Activated CD8-positive, alpha-beta memory T cell treated with anti-CD3 and anti-CD28 coated beads for 36 hours (primary cell): Measurements from ENCODE around the gene TEX48. TPM values are rescaled to one million over a fixed set of nuclear protein-coding genes. Genes with fewer than 3 reads are reported as not detected.

Source experiments
- CTCF ChIA-PET: fragments of 350-600 bp; sonication (Branson Sonifier 250); formaldehyde crosslinking; loops from one replicate; lab custom pipeline; 2021; ENCODE audit warnings: antibody characterized with exemption; lab: Charles Lee
- POLR2A ChIA-PET: fragments of 350-600 bp; sonication (Branson Sonifier 250); formaldehyde crosslinking; loops from one replicate; lab custom pipeline; 2021; ENCODE audit warnings: antibody characterized with exemption; lab: Charles Lee
- total RNA-seq, 2 experiments: library from RNA; stranded (reverse); gene quantifications; one replicate each; pipeline ENCODE4 v1.2.3, GENCODE V29; 2021

TEX48 gene
- total RNA-seq, 2 experiments from 2014 or later, result 0.69 TPM; not detected in 1

DNA sequence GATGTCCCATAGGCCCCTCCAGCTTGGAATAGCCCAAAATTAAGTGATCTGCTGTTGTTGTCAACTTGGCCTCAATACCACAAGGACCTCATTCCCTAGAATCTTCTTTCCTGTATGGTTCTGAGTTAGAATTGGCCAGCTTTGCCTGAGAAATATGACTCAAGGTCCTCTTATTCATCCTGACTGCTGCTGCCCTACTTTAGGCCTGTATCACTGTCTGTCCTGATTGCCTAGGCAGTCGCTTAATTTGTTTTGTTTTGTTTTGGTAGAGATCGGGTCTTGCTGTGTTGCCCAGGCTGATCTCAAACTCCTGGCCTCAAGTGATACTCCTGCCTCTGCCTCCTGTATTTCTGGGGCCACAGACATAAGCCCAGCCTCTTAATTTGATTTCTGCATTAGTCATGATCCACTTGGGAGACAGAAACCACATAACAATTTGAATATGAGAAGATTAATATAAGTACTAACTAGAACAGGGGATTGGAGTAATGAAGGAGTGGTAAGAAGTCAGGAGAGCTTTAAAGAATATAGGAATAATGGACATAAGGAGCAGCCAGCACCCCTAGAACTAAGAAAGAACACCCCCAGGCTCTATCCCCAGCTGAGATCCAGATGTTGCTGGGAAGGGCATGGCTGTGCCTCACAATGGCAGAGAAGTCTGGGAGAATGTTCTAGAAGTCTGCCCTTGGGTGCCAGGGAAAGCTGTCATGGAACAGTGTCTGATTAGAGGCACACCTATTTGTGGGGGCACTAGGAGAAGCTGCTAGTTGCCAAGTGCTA is 29.0 kb downstream of the TEX48 start:
- ChIA-PET CTCF (interaction anchor here (0.6 to 5.2 kb wide), 23 partner anchors 9 to 988 kb away, joined by 3 to 90 read pairs (median 4); partner anchors contain the start of gene ATP6V1G1), POLR2A (interaction anchor here (1.1 to 1.3 kb wide), 2 partner anchors 41 to 60 kb away, joined by 3 to 4 read pairs; no protein-coding TSS in a partner anchor)

DNA sequence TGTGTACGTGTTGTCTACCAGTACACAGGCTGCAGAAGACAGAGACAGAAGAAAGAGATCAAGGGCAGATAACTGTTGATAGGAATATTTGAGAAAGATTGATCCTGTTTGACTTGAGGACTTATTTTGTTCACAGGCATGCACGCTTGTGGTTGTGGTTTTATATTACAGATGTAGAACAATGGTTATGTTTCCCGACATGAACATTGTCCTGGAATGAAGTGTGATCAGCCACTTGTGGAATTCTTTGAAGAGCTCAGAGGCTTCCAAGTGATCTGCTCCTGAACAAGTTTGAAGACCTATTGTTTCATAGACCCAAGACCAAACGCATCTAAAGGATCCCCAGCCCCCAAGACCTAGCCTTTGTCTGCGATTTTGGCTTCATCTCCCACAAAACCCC is 38.1 kb downstream of the TEX48 start:
- CTCF ChIA-PET, result interaction anchor here (2.3 kb wide), 1 partner anchor 9 kb away, joined by 9 read pairs; no protein-coding TSS in a partner anchor
- POLR2A ChIA-PET, result no interaction called here

DNA sequence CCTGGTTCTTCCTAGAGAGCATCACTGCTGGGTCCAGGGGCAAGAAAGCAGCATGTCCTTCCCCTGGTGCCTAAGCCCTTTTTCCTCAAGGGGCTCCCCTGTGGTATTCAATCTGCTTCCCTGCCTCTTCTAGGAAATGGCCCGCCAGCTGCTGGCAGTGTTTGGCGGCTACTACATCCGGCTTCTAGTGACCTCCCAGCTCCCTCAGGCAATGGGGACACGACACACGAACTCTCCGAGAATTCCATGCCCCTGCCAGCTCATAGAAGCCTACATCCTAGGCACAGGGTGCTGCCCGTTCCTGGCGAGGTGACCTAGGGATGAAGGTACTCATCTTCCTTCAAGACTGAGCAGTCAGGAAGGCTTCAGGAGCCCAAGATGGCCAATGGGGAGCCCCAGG is 39.0 kb downstream of the TEX48 start:
- CTCF ChIA-PET, result interaction anchor here (2.3 kb wide), 1 partner anchor 10 kb away, joined by 9 read pairs; no protein-coding TSS in a partner anchor
- POLR2A ChIA-PET, result no interaction called here

DNA sequence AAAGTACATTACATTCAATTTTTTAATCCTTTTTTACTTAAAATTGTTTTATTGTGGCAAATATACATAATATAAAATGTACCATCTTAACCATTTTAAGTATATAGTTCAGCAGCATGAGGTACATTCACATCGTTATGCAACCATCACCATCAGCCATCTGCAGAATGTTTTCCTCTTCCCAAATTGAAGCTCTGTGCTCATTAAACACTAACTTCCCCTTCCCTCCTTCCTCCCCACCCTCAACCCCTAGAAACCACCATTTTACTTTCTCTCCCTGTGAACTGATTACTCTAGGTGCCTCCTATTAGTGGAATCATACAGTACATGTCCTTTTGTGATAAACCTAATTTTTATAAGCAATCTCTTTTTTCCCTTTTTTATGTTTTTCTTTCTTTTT is 40.0 kb downstream of the TEX48 start:
- ChIA-PET POLR2A (no interaction called here), CTCF (no interaction called here)

DNA sequence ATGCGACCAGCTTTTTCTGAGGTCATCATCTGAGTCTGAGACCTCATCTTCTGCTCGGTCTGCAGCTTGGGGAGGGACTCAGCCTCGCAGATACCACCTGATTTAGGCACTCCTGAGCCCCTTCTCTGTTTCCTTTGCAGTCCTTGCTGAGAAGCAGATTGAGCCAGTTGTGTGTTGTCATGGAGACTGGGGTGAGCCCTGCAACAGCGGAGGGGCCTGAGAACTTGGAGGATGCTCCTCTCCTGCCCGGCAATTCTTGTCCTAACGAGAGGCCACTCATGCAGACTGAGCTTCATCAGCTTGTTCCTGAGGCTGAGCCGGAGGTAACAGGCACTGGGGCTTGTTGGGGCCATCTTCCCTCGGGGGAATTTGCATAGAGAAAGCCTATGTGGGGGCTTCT is 43.6 kb downstream of the TEX48 start:
- ChIA-PET POLR2A (no interaction called here), CTCF (no interaction called here)

DNA sequence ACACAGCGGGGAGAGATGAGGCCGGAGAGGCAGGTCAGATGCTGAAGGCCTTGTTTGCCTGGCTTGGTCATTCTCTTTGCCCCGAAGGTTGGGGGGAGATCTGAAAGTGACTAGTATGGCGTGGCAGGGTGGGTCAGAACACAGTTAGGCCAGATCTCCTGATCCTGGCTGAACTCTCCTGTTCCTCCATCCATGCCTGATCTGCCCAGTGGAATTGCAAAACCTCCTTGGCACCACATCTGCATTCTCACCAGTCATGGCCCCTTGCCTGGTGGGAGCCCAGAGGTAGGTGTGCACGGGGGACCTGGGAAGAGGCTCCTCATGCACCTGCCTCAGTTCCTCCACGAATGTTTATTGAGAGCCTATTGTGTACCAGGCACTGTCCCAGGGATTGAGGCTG is 47.6 kb downstream of the TEX48 start:
- ChIA-PET CTCF (no interaction called here), POLR2A (no interaction called here)

DNA sequence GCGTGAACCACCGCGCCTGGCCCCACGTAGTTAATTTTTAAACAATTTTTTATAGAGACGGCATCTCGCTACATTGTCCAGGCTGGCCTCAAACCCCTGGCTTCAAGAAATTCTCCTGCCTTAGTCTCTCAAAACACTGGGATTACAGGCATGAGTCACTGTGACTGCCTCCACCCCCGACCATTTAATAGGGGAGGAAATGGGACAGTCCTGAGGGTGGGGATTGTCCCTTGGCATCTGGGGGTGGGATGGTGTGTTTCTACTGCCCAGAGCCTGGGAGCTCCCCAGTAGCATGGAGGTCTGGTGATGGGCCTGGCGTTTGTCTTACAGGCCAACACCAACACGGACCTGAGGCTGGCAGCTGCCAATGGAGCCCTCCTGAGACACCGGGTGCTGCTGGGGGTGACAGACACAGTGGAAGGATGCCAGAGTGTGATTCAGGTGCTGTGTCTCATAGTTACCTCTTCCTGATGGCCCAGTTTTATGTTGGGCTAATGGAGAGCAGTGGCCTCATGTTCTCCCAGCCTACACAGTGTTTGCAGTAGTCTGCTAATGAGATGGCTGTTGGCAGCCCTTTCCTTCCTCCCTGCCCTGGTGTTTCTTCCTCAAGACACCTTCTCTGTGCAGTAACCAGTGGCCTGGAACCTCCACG is 48.4 kb downstream of the TEX48 start:
- ChIA-PET CTCF (no interaction called here), POLR2A (no interaction called here)

DNA sequence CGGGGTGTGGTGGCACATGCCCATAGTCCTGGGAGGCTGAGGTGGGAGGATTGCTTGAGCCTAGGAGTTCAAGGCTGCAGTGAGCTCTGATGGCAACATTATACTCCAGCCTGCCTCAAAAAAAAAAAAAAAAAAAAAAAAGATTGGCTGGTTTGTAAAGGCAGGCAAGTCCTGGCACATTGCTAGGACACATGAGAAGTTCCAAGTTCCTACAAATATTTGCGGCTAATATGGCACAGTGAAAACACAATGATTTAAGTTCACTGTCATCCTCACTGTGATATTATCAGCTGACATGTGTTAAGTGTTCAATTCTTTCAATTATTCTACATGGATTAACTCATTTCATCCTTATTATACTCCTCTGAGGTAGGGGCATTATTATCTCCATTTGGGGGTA is 50.8 kb downstream of the TEX48 start:
- CTCF ChIA-PET, result interaction anchor here (0.7 kb wide), 1 partner anchor 216 kb away, joined by 4 read pairs; no protein-coding TSS in a partner anchor

DNA sequence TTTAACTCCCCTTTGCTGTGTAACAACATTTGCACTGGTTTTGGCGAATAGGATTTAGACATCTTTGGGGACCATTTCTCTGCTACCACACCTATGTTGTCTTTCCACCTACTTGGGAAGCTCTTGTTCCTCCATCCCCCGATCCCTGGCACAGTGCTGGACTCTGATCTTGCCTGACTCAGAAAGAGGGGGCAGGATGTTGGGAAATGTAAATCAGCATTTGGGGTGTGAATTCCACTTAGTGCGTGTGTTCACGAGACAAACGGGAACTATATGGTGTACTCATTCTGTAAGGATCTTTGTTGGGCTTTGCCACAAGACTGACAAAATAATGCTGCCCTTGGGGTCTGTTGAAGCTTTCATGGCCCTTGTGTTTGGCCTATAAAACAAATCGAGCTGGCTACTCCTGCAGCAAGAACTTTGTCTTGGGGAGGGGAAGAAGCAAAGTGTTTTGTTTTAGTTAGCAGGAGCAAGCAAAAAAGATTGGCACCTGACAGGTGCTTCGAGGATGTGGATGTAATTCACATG is 52.4 kb downstream of the TEX48 start:
- POLR2A ChIA-PET, result no interaction called here
- CTCF ChIA-PET, result no interaction called here

More for the DNA sequence above, 50.8 kb downstream of the TEX48 start:
- POLR2A ChIA-PET, result no interaction called here

DNA sequence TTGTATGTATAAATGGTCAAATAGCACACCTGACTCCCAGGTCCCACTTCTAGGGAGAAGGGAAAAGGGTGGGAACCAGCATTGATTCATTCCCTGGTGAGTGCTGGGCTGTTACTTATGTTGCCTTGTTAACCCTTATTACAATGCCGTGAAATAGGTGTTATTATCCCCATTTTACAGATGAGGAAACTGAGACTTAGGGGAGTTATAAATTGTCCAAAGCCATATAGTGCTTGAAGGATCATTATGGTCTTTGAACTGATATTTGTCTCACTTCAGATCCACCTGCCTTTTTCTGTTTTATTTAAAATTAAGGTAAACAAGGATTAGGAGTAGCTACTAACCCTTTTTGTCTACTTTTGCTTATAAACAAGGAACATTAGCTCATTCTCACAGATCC is 54.4 kb downstream of the TEX48 start:
- ChIA-PET POLR2A (no interaction called here), CTCF (interaction anchor here (1.2 kb wide), 1 partner anchor 11 kb away, joined by 5 read pairs; no protein-coding TSS in a partner anchor)

DNA sequence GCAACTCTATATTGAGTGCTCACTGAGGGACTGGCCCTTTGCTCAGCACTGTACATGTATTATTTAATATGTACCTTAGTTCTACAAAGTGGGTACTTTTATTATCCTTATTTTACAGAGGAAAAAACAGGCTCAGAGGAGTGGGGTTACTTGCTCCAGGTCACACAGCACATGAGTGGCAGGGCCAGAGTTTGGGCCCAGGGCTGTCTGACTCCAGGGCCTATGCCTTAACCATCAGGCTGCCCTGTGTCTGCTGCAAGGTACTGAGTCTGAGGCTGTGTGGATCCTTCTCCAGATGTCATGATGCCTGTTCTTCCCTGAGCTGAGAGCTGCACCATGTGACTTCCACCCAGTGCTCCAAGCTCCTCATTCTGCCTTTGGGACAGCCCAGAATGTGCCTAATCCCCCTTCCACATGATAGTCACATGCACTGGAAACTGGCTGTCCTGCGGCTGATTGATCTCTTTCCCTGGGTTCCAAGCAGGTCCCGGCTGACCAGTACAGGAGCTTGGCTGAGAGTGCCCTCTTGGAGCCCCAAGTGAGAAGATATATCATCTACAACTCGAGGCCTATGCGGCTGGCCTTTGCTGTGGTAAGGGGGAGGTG is 55.5 kb downstream of the TEX48 start:
- ChIA-PET CTCF (interaction anchor here (1.0 to 1.2 kb wide), 2 partner anchors 10 to 35 kb away, joined by 3 to 5 read pairs; no protein-coding TSS in a partner anchor), POLR2A (no interaction called here)

DNA sequence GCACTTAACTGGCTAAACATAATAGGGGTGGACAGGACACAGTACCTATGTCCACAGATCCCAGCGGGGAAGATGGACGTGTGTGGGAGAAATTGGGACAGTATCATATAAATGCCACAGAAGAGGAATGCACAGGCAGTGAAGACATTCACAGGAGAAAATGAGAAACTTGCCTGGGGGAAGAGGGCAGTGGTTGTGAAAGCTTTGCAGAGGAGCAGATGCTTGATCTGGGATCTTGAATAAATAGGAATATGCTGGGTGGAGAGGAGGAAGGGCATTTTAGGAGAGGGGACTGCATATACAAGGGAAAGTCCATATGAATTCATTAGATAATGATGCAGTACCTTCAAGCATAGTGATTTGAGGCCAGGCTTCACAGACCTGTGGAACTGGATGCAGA is 57.3 kb downstream of the TEX48 start:
- POLR2A ChIA-PET, result no interaction called here
- CTCF ChIA-PET, result interaction anchor here (1.2 kb wide), 1 partner anchor 42 kb away, joined by 3 read pairs; no protein-coding TSS in a partner anchor

DNA sequence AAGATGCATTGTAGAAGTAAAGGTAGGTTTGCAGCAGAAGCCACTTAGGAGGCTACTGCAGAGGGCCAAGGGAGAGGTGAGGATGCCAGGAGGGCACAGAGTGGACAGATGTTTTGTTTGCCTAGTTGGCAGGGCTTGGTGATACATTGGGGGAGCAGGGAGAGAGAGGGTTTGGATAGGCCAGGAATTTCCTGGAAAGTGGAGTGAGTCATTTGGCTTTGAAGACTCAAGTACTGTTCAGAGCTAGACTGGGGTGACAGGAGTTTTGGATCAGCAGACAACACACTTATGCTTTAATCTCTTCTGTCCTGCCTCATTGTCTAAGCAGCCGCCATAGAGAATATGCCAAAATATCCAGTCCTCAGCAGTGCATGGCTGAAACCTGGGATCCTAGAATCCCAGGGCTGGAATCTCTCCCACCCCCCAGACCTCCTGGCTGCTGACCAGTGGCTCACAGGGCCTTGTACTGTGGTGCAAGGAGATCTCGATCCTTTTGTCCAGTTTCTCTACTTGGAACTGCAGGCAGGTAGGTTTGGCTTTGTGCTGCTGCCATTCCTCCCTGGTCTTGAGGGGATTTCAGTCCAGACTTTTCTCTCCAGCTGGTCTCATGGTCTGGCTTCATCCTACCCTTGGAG is 59.9 kb downstream of the TEX48 start:
- CTCF ChIA-PET, result no interaction called here
- POLR2A ChIA-PET, result no interaction called here

DNA sequence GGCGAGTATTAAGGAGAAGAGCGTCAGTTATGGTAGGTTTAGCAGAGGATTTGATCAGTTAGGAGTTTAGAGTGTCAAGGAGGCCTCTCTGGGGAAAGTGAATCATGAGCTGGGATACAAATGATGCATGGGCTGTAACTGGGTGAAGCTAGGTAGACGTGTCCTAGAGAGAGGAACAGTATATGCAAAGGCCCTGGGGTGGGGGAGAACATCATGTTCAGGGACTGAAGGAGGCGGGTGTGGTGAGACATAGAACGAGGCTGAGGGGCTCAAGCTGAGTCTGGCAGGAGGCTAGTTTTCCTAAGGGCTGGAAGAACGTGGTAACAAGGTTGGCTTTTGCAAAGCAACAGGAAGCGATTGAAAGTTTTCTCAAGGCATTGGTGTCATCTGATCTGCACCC is 60.4 kb downstream of the TEX48 start:
- POLR2A ChIA-PET, result interaction anchor here (0.6 kb wide), 1 partner anchor 269 kb away, joined by 3 read pairs; no protein-coding TSS in a partner anchor

DNA sequence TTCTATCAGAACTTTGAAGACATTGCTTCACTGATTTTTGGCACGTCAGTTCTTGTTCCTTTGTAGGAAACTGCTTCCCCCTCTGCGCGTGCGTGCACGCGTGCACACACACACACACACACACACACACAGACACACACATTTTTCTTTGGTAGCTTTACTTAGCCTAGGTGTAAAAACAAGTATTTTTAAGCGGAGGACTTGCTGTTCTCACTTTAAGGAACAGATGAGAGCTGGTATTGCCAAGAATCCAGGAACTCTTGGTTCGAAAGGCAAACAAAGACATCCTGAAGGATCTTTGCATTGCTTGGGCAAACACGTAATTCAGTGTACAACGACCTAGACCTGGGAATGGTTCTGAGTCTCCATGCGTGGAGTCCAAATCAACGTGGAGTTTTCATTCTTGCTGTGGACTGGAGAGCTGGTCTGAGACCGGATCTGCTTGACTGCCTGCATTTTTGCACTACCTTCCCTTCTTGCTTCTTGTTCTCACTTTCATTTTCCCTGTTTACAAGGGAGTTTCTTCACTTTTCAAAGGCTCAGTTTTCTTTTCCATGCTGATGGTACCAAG is 62.7 kb downstream of the TEX48 start:
- POLR2A ChIA-PET, result no interaction called here
- CTCF ChIA-PET, result no interaction called here

More for the DNA sequence above, 60.4 kb downstream of the TEX48 start:
- CTCF ChIA-PET, result no interaction called here

DNA sequence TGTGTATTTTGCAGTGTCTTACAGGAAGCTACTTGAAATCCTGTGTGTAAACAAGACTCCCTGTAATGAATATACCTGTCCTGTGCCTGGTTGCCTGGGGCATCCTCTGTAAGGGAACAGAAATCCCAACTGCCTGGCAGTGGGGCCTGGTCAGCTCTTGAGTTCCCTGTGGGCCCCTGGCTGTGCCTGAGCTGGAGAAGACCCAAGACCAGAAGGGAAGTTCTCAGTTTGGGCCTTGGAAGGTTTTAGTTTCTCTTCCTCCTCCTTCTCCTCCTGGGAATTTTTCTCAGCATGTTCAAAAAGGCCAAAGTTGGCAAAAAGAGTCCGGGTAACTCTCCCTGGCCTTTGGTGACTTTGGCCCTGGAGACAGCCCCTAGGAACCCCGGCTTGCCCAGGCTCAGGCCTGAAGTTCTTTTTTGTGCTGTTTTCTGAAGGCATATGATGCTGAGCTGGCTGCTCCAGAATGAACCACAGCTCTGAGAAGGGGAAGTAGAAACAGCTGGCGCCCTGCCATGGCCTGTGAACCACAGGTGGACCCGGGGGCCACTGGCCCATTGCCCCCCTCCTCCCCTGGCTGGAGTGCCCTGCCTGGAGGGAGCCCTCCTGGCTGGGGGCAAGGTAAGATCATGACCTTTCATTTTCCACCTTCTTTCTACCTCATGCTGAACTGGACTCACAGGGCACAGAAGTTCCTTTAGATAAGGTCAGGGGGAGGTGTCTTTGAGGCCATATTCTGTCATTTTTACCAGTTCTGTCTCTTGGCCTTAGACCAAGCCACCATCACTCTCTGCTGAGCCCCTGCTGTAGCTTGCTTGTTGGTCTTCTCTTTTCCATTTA is 65.1 kb downstream of the TEX48 start:
- POLR2A ChIA-PET, result interaction anchor here (0.5 kb wide), 1 partner anchor 27 kb away, joined by 3 read pairs; no protein-coding TSS in a partner anchor

More for the DNA sequence above, 65.1 kb downstream of the TEX48 start:
- CTCF ChIA-PET, result interaction anchor here (0.8 kb wide), 1 partner anchor 10 kb away, joined by 5 read pairs; no protein-coding TSS in a partner anchor
